ENCODE data around the gene C9orf43.
A peak's percentile ranks its signal among the peaks of the same experiment; 100 is the strongest.
"Not testable (repeated sequence)": the region's sequence is repeated elsewhere in the genome, so short reads cannot be mapped to it uniquely, and the experiment has no call there.

The C9orf43 gene

GRCh38 chr9:113406353-113406752, 4.2 kb upstream of the C9orf43 start:
- H3K9ac ChIP-seq (ENCODE audit: low read length); H3K4me3 ChIP-seq (ENCODE audit: low read length); H3K9me3 ChIP-seq (ENCODE audit: control insufficient read depth, low read length); H3K36me3 ChIP-seq (ENCODE audit: control insufficient read depth, insufficient read depth, low read length); H3K4me1 ChIP-seq (ENCODE audit: control insufficient read depth, insufficient read depth, low read length); H3K27me3 ChIP-seq (ENCODE audit: control insufficient read depth, insufficient read depth, low read length): not testable (repeated sequence)

- H3K9me3 ChIP-seq (ENCODE audit: control insufficient read depth, low read length); H3K4me3 ChIP-seq (ENCODE audit: low read length); H3K9ac ChIP-seq (ENCODE audit: low read length); H3K4me1 ChIP-seq (ENCODE audit: control insufficient read depth, insufficient read depth, low read length); H3K36me3 ChIP-seq (ENCODE audit: control insufficient read depth, insufficient read depth, low read length); H3K27me3 ChIP-seq (ENCODE audit: control insufficient read depth, insufficient read depth, low read length): not testable (repeated sequence)
Observed at GRCh38 chr9:113406873-113407511, 3.6 kb upstream of the C9orf43 start.

- Histone ChIP-seq H3K36me3 (ENCODE audit: control insufficient read depth, insufficient read depth, low read length) (peaks cover 6% of the 10 kb centered on the region), H3K9ac (ENCODE audit: low read length) (peak overlapping the region; percentile 90), H3K27me3 (ENCODE audit: control insufficient read depth, insufficient read depth, low read length) (no peaks in the 10 kb centered on the region), H3K4me3 (ENCODE audit: low read length) (peak overlapping the region; percentile 91), H3K9me3 (ENCODE audit: control insufficient read depth, low read length) (no peaks in the 10 kb centered on the region), H3K4me1 (ENCODE audit: control insufficient read depth, insufficient read depth, low read length) (no peaks in the 10 kb centered on the region)
Observed at GRCh38 chr9:113409481-113409880, 1.1 kb upstream of the C9orf43 start.

- peak overlapping the region; percentile 91 for H3K4me3 ChIP-seq (ENCODE audit: low read length)
- H3K36me3 ChIP-seq (ENCODE audit: control insufficient read depth, insufficient read depth, low read length): peaks cover 6% of the 10 kb centered on the region
- no peaks in the 10 kb centered on the region for H3K27me3 ChIP-seq (ENCODE audit: control insufficient read depth, insufficient read depth, low read length)
- peak overlapping the region; percentile 90 for H3K9ac ChIP-seq (ENCODE audit: low read length)
- no peaks in the 10 kb centered on the region for H3K9me3 ChIP-seq (ENCODE audit: control insufficient read depth, low read length)
- no peaks in the 10 kb centered on the region for H3K4me1 ChIP-seq (ENCODE audit: control insufficient read depth, insufficient read depth, low read length)
Observed at GRCh38 chr9:113409883-113410206, 702 bp upstream of the C9orf43 start.

- no peak overlapping the region for H3K4me3 ChIP-seq (ENCODE audit: low read length)
- no peaks in the 10 kb centered on the region for H3K9me3 ChIP-seq (ENCODE audit: control insufficient read depth, low read length)
- H3K4me1 ChIP-seq (ENCODE audit: control insufficient read depth, insufficient read depth, low read length): no peaks in the 10 kb centered on the region
- no peaks in the 10 kb centered on the region for H3K27me3 ChIP-seq (ENCODE audit: control insufficient read depth, insufficient read depth, low read length)
- H3K9ac ChIP-seq (ENCODE audit: low read length): no peak overlapping the region
- H3K36me3 ChIP-seq (ENCODE audit: control insufficient read depth, insufficient read depth, low read length): no peaks in the 10 kb centered on the region
Observed at GRCh38 chr9:113416149-113416721, 5.7 kb downstream of the C9orf43 start.

- Histone ChIP-seq H3K4me3 (ENCODE audit: low read length) (no peak overlapping the region), H3K4me1 (ENCODE audit: control insufficient read depth, insufficient read depth, low read length) (no peaks in the 10 kb centered on the region), H3K36me3 (ENCODE audit: control insufficient read depth, insufficient read depth, low read length) (no peaks in the 10 kb centered on the region), H3K9ac (ENCODE audit: low read length) (no peak overlapping the region), H3K27me3 (ENCODE audit: control insufficient read depth, insufficient read depth, low read length) (no peaks in the 10 kb centered on the region), H3K9me3 (ENCODE audit: control insufficient read depth, low read length) (no peaks in the 10 kb centered on the region)
Observed at GRCh38 chr9:113417370-113417769, 6.8 kb downstream of the C9orf43 start.

GRCh38 chr9:113421726-113422125, 11.2 kb downstream of the C9orf43 start:
- no peak overlapping the region for H3K4me3 ChIP-seq (ENCODE audit: low read length)
- H3K27me3 ChIP-seq (ENCODE audit: control insufficient read depth, insufficient read depth, low read length): no peaks in the 10 kb centered on the region
- H3K9ac ChIP-seq (ENCODE audit: low read length): no peak overlapping the region
- no peaks in the 10 kb centered on the region for H3K36me3 ChIP-seq (ENCODE audit: control insufficient read depth, insufficient read depth, low read length)
- no peaks in the 10 kb centered on the region for H3K9me3 ChIP-seq (ENCODE audit: control insufficient read depth, low read length)
- no peaks in the 10 kb centered on the region for H3K4me1 ChIP-seq (ENCODE audit: control insufficient read depth, insufficient read depth, low read length)

GRCh38 chr9:113425072-113425471, 14.5 kb downstream of the C9orf43 start:
- H3K9ac ChIP-seq (ENCODE audit: low read length): no peak overlapping the region
- no peaks in the 10 kb centered on the region for H3K27me3 ChIP-seq (ENCODE audit: control insufficient read depth, insufficient read depth, low read length)
- no peak overlapping the region for H3K4me3 ChIP-seq (ENCODE audit: low read length)
- H3K4me1 ChIP-seq (ENCODE audit: control insufficient read depth, insufficient read depth, low read length): no peaks in the 10 kb centered on the region
- H3K9me3 ChIP-seq (ENCODE audit: control insufficient read depth, low read length): no peaks in the 10 kb centered on the region
- no peaks in the 10 kb centered on the region for H3K36me3 ChIP-seq (ENCODE audit: control insufficient read depth, insufficient read depth, low read length)

GRCh38 chr9:113426701-113427100, 16.2 kb downstream of the C9orf43 start:
- no peak overlapping the region for H3K9ac ChIP-seq (ENCODE audit: low read length)
- H3K9me3 ChIP-seq (ENCODE audit: control insufficient read depth, low read length): no peaks in the 10 kb centered on the region
- H3K4me1 ChIP-seq (ENCODE audit: control insufficient read depth, insufficient read depth, low read length): no peaks in the 10 kb centered on the region
- H3K4me3 ChIP-seq (ENCODE audit: low read length): no peak overlapping the region
- H3K36me3 ChIP-seq (ENCODE audit: control insufficient read depth, insufficient read depth, low read length): no peaks in the 10 kb centered on the region
- H3K27me3 ChIP-seq (ENCODE audit: control insufficient read depth, insufficient read depth, low read length): no peaks in the 10 kb centered on the region

GRCh38 chr9:113427629-113428028, 17.1 kb downstream of the C9orf43 start:
- Histone ChIP-seq H3K9me3 (ENCODE audit: control insufficient read depth, low read length) (no peaks in the 10 kb centered on the region), H3K4me1 (ENCODE audit: control insufficient read depth, insufficient read depth, low read length) (no peaks in the 10 kb centered on the region), H3K36me3 (ENCODE audit: control insufficient read depth, insufficient read depth, low read length) (no peaks in the 10 kb centered on the region), H3K4me3 (ENCODE audit: low read length) (no peak overlapping the region), H3K27me3 (ENCODE audit: control insufficient read depth, insufficient read depth, low read length) (no peaks in the 10 kb centered on the region), H3K9ac (ENCODE audit: low read length) (no peak overlapping the region)

GRCh38 chr9:113428062-113428615, 17.6 kb downstream of the C9orf43 start:
- no peaks in the 10 kb centered on the region for H3K27me3 ChIP-seq (ENCODE audit: control insufficient read depth, insufficient read depth, low read length)
- H3K4me3 ChIP-seq (ENCODE audit: low read length): no peak overlapping the region
- H3K9ac ChIP-seq (ENCODE audit: low read length): no peak overlapping the region
- no peaks in the 10 kb centered on the region for H3K4me1 ChIP-seq (ENCODE audit: control insufficient read depth, insufficient read depth, low read length)
- H3K9me3 ChIP-seq (ENCODE audit: control insufficient read depth, low read length): no peaks in the 10 kb centered on the region
- no peaks in the 10 kb centered on the region for H3K36me3 ChIP-seq (ENCODE audit: control insufficient read depth, insufficient read depth, low read length)

GRCh38 chr9:113431191-113431590, 20.6 kb downstream of the C9orf43 start:
- H3K4me3 ChIP-seq (ENCODE audit: low read length): no peak overlapping the region
- no peaks in the 10 kb centered on the region for H3K27me3 ChIP-seq (ENCODE audit: control insufficient read depth, insufficient read depth, low read length)
- H3K9me3 ChIP-seq (ENCODE audit: control insufficient read depth, low read length): no peaks in the 10 kb centered on the region
- H3K36me3 ChIP-seq (ENCODE audit: control insufficient read depth, insufficient read depth, low read length): no peaks in the 10 kb centered on the region
- no peaks in the 10 kb centered on the region for H3K4me1 ChIP-seq (ENCODE audit: control insufficient read depth, insufficient read depth, low read length)
- no peak overlapping the region for H3K9ac ChIP-seq (ENCODE audit: low read length)
